Measurements from ENCODE around the gene ASGR1. TPM values are rescaled to one million over a fixed set of nuclear protein-coding genes. Genes with fewer than 3 reads are reported as not detected.

The ASGR1 gene, protein sequence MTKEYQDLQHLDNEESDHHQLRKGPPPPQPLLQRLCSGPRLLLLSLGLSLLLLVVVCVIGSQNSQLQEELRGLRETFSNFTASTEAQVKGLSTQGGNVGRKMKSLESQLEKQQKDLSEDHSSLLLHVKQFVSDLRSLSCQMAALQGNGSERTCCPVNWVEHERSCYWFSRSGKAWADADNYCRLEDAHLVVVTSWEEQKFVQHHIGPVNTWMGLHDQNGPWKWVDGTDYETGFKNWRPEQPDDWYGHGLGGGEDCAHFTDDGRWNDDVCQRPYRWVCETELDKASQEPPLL
- 1 to 10 TPM in 1 of 2 donors, under 1 TPM in 1; 0.67 to 4.5 TPM for total RNA-seq

- Mint-ChIP-seq H3K9me3 (no peaks in the 10 kb centered on the region), H3K4me3 (peak within 1 kb of the TSS; percentile 66), H3K36me3 (ENCODE audit: low read depth) (no peaks in the 10 kb centered on the region), H3K4me1 (no peaks in the 10 kb centered on the region), H3K27ac (peak within 1 kb of the TSS; percentile 48), H3K27me3 (peaks cover 4% of the 10 kb centered on the region)
- ATAC-seq (replicated peaks) = no peak
These were observed at the start of gene ASGR1 for GRCh38 chr17:7179317-7180254. ASGR1 (minus strand) TSS chr17:7179370; CDS start chr17:7178563, 807 bp downstream.

GRCh38 chr17:7228920-7229319, 49.8 kb upstream of the ASGR1 start:
- H3K4me1 Mint-ChIP-seq = peaks cover 24% of the 10 kb centered on the region
- no peaks in the 10 kb centered on the region for H3K27me3 Mint-ChIP-seq
- H3K9me3 Mint-ChIP-seq = no peaks in the 10 kb centered on the region
- ATAC-seq (replicated peaks) = no peak
- no peak overlapping the region for H3K4me3 Mint-ChIP-seq
- H3K27ac Mint-ChIP-seq = no peak overlapping the region
- peaks cover 92% of the 10 kb centered on the region for H3K36me3 Mint-ChIP-seq (ENCODE audit: low read depth)

- no peak overlapping the region for H3K4me3 Mint-ChIP-seq
- H3K9me3 Mint-ChIP-seq = no peaks in the 10 kb centered on the region
- H3K36me3 Mint-ChIP-seq (ENCODE audit: low read depth) = peaks cover 95% of the 10 kb centered on the region
- no peak for ATAC-seq (replicated peaks)
- peaks cover 15% of the 10 kb centered on the region for H3K4me1 Mint-ChIP-seq
- H3K27me3 Mint-ChIP-seq = no peaks in the 10 kb centered on the region
- no peak overlapping the region for H3K27ac Mint-ChIP-seq
These were observed 47.8 kb upstream of the ASGR1 start for GRCh38 chr17:7226721-7227710.

DNA sequence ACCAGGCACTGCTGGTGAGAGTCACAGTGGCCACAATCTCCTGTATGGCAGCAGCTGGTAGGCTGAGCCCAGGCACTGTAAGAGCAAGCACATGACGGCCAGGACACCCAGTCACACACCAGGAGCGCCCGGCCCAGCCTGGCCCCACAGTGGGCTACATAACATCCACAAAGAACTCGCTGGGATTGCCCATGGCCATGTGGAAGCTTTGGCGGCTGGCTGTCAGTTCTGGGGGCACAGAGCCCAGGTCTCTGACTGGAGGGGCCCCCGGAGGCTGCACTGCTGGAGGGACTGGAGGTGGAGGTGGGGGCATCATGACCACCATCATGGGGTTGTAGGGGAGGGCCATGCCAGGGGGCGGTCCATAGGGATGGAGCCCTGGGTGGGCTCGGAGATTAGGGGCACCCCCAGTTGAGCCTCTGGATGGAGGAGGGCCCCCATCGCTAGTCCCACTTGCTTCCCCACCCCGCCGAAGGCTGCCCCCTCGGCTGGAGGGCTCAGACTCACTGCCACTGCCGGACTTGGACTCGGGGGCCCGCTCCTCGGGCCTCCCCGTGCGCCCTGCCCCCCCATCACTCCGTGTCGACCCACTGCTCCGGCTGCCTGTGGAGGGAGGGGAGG, 46.7 kb upstream of the ASGR1 start:
- Mint-ChIP-seq H3K9me3 (no peaks in the 10 kb centered on the region), H3K27me3 (no peaks in the 10 kb centered on the region), H3K36me3 (ENCODE audit: low read depth) (peaks cover 95% of the 10 kb centered on the region), H3K4me3 (no peak overlapping the region), H3K27ac (no peak overlapping the region), H3K4me1 (peaks cover 17% of the 10 kb centered on the region)
- ATAC-seq (replicated peaks) = no peak

DNA sequence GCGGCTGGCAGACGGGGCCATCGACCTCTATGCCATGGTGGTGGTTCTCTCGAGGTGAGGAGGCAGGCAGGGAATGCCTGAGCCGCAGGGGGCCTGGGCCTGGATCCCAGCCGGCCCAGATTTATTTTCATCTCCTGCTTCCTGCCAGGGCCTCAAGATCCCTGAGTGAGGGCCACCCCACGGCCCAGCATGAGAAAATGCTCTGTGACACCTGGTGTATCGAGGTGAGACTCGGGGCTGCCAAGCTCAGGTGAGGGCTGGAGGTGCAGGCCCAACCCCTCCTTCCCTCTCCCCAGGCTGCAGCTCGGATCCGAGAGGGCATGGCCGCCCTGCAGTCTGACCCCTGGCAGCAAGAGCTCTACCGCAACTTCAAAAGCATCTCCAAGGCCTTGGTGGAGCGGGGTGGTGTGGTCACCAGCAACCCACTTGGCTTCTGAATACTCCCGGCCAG, 45.5 kb upstream of the ASGR1 start:
- peaks cover 95% of the 10 kb centered on the region for H3K36me3 Mint-ChIP-seq (ENCODE audit: low read depth)

GRCh38 chr17:7224110-7224509, 44.9 kb upstream of the ASGR1 start:
- Mint-ChIP-seq H3K36me3 (ENCODE audit: low read depth) (peaks cover 94% of the 10 kb centered on the region), H3K27ac (no peak overlapping the region), H3K9me3 (no peaks in the 10 kb centered on the region), H3K27me3 (no peaks in the 10 kb centered on the region), H3K4me1 (peaks cover 26% of the 10 kb centered on the region), H3K4me3 (no peak overlapping the region)
- no peak for ATAC-seq (replicated peaks)

More for the DNA sequence above, 45.5 kb upstream of the ASGR1 start:
- Mint-ChIP-seq H3K27me3 (no peaks in the 10 kb centered on the region), H3K9me3 (no peaks in the 10 kb centered on the region), H3K4me3 (no peak overlapping the region), H3K27ac (no peak overlapping the region), H3K4me1 (peaks cover 22% of the 10 kb centered on the region)
- no peak for ATAC-seq (replicated peaks)

DNA sequence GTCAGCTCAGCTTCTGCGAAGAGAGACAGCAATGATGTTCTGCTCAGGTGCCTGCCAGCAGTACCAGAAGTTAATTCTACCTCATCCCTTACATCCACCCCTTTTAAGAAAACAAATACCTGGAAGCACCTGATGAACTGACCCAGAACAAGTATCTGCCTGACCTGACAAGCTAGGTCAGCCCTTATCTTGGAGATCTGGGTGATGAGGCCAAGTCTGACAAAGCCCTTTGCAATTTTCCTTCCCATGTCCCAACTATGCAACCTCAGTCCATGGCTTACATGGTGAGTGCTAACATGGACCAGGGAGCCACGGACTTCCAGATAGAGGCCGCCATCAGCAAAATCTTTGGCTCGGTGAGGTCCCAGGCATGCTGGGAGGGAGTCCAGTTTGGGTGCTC, 44.2 kb upstream of the ASGR1 start:
- ATAC-seq (replicated peaks) = no peak
- Mint-ChIP-seq H3K36me3 (ENCODE audit: low read depth) (peaks cover 86% of the 10 kb centered on the region), H3K27ac (no peak overlapping the region), H3K9me3 (no peaks in the 10 kb centered on the region), H3K27me3 (no peaks in the 10 kb centered on the region), H3K4me1 (peaks cover 31% of the 10 kb centered on the region), H3K4me3 (no peak overlapping the region)

- H3K9me3 Mint-ChIP-seq = no peaks in the 10 kb centered on the region
- no peak for ATAC-seq (replicated peaks)
- no peak overlapping the region for H3K4me3 Mint-ChIP-seq
- no peaks in the 10 kb centered on the region for H3K27me3 Mint-ChIP-seq
- no peak overlapping the region for H3K27ac Mint-ChIP-seq
- H3K36me3 Mint-ChIP-seq (ENCODE audit: low read depth) = peaks cover 82% of the 10 kb centered on the region
- H3K4me1 Mint-ChIP-seq = peaks cover 27% of the 10 kb centered on the region
These were observed 43.8 kb upstream of the ASGR1 start for GRCh38 chr17:7222972-7223292.

DNA sequence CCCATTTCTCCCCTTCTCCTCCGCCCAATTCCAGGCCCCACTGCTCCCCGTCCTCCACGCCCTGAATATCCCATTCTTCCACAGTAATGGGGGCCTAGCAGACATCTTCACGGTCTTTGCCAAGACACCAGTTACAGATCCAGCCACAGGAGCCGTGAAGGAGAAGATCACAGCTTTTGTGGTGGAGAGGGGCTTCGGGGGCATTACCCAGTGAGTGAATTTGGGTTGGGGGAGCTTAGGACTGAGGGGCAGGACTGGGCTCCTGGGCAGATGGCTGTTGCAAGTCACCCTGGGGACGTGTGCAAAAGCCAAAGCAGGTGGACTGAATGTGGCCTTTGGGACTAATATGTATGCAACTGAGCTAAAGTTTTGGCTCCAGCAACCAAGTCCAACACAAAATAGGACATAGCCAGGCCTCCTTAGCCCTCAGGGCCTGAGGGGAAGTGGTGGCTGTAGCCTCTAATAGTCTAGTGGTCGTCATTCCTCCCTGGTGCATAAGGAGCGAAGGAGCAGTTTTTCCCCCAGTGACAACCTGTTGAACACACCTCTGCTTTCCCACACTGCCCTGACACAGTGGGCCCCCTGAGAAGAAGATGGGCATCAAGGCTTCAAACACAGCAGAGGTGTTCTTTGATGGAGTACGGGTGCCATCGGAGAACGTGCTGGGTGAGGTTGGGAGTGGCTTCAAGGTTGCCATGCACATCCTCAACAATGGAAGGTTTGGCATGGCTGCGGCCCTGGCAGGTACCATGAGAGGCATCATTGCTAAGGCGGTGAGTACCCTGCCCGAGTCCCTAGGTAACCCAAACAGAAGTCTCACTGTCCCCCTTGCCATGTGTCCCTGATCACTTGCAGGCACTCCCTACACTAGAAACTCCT, 43.2 kb upstream of the ASGR1 start:
- peak overlapping the region; percentile 94 for H3K4me3 Mint-ChIP-seq

DNA sequence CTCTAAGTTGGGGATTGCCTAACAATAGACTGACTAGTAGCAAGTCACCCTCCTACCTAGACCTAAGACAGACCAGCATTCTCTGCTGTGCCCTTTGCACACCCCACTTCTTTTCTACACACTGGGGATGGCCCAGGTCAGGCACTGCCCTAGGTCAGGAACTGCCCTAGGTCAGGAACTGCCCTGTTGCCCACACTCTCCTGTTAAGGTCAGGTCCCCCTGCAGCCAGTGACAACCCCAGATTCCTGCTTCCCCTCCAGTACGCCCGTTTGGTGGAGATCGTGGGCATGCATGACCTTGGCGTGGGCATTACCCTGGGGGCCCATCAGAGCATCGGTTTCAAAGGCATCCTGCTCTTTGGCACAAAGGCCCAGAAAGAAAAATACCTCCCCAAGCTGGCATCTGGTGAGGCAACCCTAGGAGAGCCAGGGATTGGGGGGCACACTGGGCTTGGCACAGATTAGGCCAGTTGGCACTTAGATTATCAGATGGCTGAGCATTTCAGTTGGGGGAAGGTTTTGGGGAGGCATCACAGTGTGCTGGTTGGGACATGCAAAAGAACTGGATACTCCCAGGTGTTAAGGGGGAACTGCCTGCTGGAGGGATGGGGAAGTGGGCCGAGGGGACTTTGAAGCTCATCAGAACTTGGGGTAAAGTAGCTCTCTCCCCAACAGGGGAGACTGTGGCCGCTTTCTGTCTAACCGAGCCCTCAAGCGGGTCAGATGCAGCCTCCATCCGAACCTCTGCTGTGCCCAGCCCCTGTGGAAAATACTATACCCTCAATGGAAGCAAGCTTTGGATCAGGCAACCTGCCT, 42.3 kb upstream of the ASGR1 start:
- peaks cover 26% of the 10 kb centered on the region for H3K4me1 Mint-ChIP-seq
- peaks cover 68% of the 10 kb centered on the region for H3K36me3 Mint-ChIP-seq (ENCODE audit: low read depth)
- ATAC-seq (replicated peaks) = no peak
- no peaks in the 10 kb centered on the region for H3K27me3 Mint-ChIP-seq
- peak overlapping the region; percentile 98 for H3K27ac Mint-ChIP-seq
- no peaks in the 10 kb centered on the region for H3K9me3 Mint-ChIP-seq
- H3K4me3 Mint-ChIP-seq = peak overlapping the region; percentile 94

More for the DNA sequence above, 43.2 kb upstream of the ASGR1 start:
- peak overlapping the region; percentile 98 for H3K27ac Mint-ChIP-seq
- H3K36me3 Mint-ChIP-seq (ENCODE audit: low read depth) = peaks cover 76% of the 10 kb centered on the region
- H3K9me3 Mint-ChIP-seq = no peaks in the 10 kb centered on the region
- no peak for ATAC-seq (replicated peaks)
- no peaks in the 10 kb centered on the region for H3K27me3 Mint-ChIP-seq
- H3K4me1 Mint-ChIP-seq = peaks cover 24% of the 10 kb centered on the region

DNA sequence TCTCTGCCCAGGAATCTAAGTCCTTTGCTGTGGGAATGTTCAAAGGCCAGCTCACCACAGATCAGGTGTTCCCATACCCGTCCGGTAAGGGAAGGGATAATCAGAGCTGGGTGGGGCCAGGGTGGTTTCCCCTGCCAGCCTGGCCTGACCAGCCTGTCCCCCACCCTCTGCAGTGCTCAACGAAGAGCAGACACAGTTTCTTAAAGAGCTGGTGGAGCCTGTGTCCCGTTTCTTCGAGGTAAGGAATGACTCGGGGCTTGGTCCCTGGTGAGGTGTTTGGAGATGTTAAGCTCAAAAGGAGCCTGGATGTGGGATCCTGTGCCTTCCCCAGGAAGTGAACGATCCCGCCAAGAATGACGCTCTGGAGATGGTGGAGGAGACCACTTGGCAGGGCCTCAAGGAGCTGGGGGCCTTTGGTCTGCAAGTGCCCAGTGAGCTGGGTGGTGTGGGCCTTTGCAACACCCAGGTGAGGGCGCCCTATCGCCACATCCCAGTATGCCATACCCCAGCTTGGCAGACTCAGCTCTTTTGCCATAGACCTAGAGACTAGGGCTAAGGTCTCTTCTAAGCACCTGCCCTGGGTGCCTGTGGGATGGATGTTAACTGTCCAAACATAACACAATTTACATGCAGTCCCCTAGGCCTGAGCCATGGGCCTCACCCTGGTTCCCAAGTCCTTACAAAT, 41.6 kb upstream of the ASGR1 start:
- Mint-ChIP-seq H3K36me3 (ENCODE audit: low read depth) (peaks cover 63% of the 10 kb centered on the region), H3K4me3 (peak overlapping the region; percentile 94), H3K27ac (peak overlapping the region; percentile 98), H3K4me1 (peaks cover 32% of the 10 kb centered on the region), H3K9me3 (no peaks in the 10 kb centered on the region), H3K27me3 (no peaks in the 10 kb centered on the region)
- ATAC-seq (replicated peaks) = peak; percentile 52

Data from activated T-helper 17 cell treated with anti-CD3 and anti-CD28 coated beads, Interleukin-2, amount 50 U/mL, for 72 hours (primary cell).